Neural cell (in vitro differentiated cells): ENCODE measurements around the gene STIM1. TPM values are rescaled to one million over a fixed set of nuclear protein-coding genes. Genes with fewer than 3 reads are reported as not detected.
"Not testable (repeated sequence)": the region's sequence is repeated elsewhere in the genome, so short reads cannot be mapped to it uniquely, and the experiment has no call there.

ENCODE experiments used
- H2AFZ ChIP-seq: fragments of 200-600, 300-800 bp; sonication (generic), shearing (Covaris generic); 2 replicates; pipeline ENCODE4 v1.6.0; 2014; ENCODE audit warnings: low read depth, mild to moderate bottlenecking, antibody characterized with exemption, low read length, moderate library complexity
- H3F3A ChIP-seq: fragments of 200-600 bp; shearing (Covaris generic); 2 replicates; pipeline ENCODE4 v1.6.1; 2016; ENCODE audit warnings: mild to moderate bottlenecking, moderate library complexity, mixed read lengths, antibody characterized with exemption, low read length; ENCODE audit not compliant: insufficient read depth, poor library complexity, severe bottlenecking
- H3K27ac ChIP-seq: fragments of 200-600, 300-800 bp; sonication (generic), shearing (Covaris generic); 2 replicates; pipeline ENCODE4 v1.5.1; 2014; ENCODE audit warnings: mild to moderate bottlenecking, low read length, moderate library complexity
- H3K27me3 ChIP-seq: fragments of 300-800, 200-600 bp; sonication (generic), shearing (Covaris generic); 2 replicates; pipeline ENCODE4 v1.6.0; 2014; ENCODE audit warnings: mild to moderate bottlenecking, low read depth, low read length, moderate library complexity; ENCODE audit not compliant: insufficient read depth
- H3K36me3 ChIP-seq: fragments of 300-800, 200-600 bp; sonication (generic), shearing (Covaris generic); 2 replicates; pipeline ENCODE4 v1.5.1; 2014; ENCODE audit warnings: mild to moderate bottlenecking, antibody characterized with exemption, low read length, moderate library complexity; ENCODE audit not compliant: insufficient read depth
- H3K4me2 ChIP-seq: fragments of 300-800, 200-600 bp; sonication (generic), shearing (Covaris generic); 2 replicates; pipeline ENCODE4 v1.6.0; 2014; ENCODE audit warnings: mild to moderate bottlenecking, low read length
- H3K4me3 ChIP-seq: fragments of 300-800, 200-600 bp; sonication (generic), shearing (Covaris generic); 2 replicates; pipeline ENCODE4 v1.5.1; 2014; ENCODE audit warnings: mild to moderate bottlenecking, low read length, moderate library complexity
- H3K79me2 ChIP-seq: fragments of 200-600 bp; shearing (Covaris generic); replicated peaks from 2 replicates; pipeline ENCODE4 v1.6.0; 2014; ENCODE audit warnings: mild to moderate bottlenecking, low read length, moderate library complexity; ENCODE audit not compliant: insufficient read depth
- H3K9ac ChIP-seq: fragments of 300-800, 200-600 bp; sonication (generic), shearing (Covaris generic); 2 replicates; pipeline ENCODE4 v1.6.1; 2016; ENCODE audit warnings: mild to moderate bottlenecking, low read length, mixed read lengths
- H3K9me2 ChIP-seq: fragments of 200-600 bp; shearing (Covaris generic); 2 replicates; pipeline ENCODE4 v1.6.1; 2016; ENCODE audit warnings: mild to moderate bottlenecking, low read length, mixed read lengths; ENCODE audit not compliant: insufficient read depth
- H3K9me3 ChIP-seq: fragments of 200-600, 300-800 bp; sonication (generic), shearing (Covaris generic); 2 replicates; pipeline ENCODE4 v1.6.1; 2016; ENCODE audit warnings: mild to moderate bottlenecking, mixed run types, low read length, moderate library complexity, mixed read lengths
- H4K20me1 ChIP-seq: fragments of 200-600 bp; shearing (Covaris generic); 2 replicates; pipeline ENCODE4 v1.6.1; 2016; ENCODE audit warnings: mild to moderate bottlenecking, mixed run types; ENCODE audit not compliant: insufficient read depth
- EP300 ChIP-seq: fragments of 450-650 bp; conservative IDR thresholded peaks from 2 replicates; pipeline ENCODE4 v1.6.1; 2014; ENCODE audit warnings: antibody characterized with exemption, mild to moderate bottlenecking, moderate library complexity; ENCODE audit not compliant: poor library complexity, severe bottlenecking
- EZH2 ChIP-seq: fragments of 200-600, 300-800 bp; shearing (Covaris generic), sonication (generic); IDR thresholded peaks from 2 replicates; pipeline ENCODE4 v1.6.1; 2014; ENCODE audit warnings: antibody characterized with exemption, low read length, borderline replicate concordance, mild to moderate bottlenecking; ENCODE audit not compliant: insufficient read depth, poor library complexity, severe bottlenecking
- MXI1 ChIP-seq: fragments of 450-650 bp; conservative IDR thresholded peaks from 2 replicates; pipeline ENCODE4 v1.6.1; 2014; ENCODE audit warnings: antibody characterized with exemption, mild to moderate bottlenecking; ENCODE audit not compliant: poor library complexity, severe bottlenecking
- POLR2AphosphoS5 ChIP-seq: IDR thresholded peaks from 2 replicates; pipeline ENCODE4 v1.6.1; 2012
- RAD21 ChIP-seq: fragments of 450-650 bp; conservative IDR thresholded peaks from 2 replicates; pipeline ENCODE4 v1.6.1; 2014; ENCODE audit warnings: antibody characterized with exemption, mild to moderate bottlenecking, moderate library complexity
- SMC3 ChIP-seq: fragments of 450-650 bp; conservative IDR thresholded peaks from 2 replicates; pipeline ENCODE4 v1.6.1; 2014; ENCODE audit warnings: antibody characterized with exemption, mild to moderate bottlenecking, moderate library complexity; ENCODE audit not compliant: poor library complexity
- TAF1 ChIP-seq: IDR thresholded peaks from 2 replicates; pipeline ENCODE4 v1.6.1; 2012; ENCODE audit warnings: low read depth
- polyA plus RNA-seq: library from polyadenylated mRNA; depleted of rRNA; stranded (reverse); fragments of >200 nt; gene quantifications from 2 replicates; pipeline ENCODE4 v1.2.3, GENCODE V29; 2014
- TF ChIP-seq, protein P1 (sequence below): fragments of 450-650 bp; IDR thresholded peaks from 2 replicates; pipeline ENCODE4 v1.5.1; 2014; ENCODE audit warnings: antibody characterized with exemption, mild to moderate bottlenecking, moderate library complexity; ENCODE audit not compliant: poor library complexity, severe bottlenecking
- TF ChIP-seq, protein P2 (sequence below): IDR thresholded peaks from 2 replicates; pipeline ENCODE4 v1.6.1; 2012; ENCODE audit warnings: borderline replicate concordance

The STIM1 gene
- polyA plus RNA-seq, 1 donor from 2014 or later: 14.5 TPM

DNA sequence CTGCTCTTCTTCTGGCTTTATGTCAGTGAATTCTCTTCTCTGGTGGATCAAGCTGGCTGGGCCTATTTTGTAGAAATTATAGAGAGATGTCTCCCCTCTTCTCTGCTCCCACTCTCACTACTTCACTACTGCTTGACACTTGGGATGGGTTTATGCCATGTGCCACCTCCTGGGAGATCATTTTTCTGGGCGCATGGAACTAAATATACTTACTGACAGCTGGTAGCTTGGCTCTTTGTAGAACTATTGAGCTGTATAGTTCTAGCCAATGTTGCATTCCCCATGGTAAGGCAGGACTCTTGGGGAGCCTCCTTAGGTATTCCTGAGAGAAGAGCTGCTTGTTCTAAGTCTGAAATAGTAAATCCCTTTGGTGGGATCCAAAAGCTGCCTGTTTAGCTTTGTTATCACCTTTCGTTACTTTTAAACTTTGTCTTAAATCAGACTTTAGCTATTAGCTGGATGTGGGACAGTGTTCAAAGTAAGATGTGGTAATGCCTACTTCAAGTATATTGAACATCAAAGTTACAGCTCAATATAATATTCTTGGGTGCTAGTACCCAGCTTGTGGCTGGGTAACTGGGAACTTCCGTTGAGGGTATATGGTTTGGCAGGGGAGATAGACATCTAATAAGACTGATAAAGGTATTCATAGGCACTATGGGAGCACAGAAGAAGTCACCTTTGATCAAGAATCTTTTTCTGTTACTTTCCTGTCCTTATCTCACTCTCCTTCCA is 151.6 kb downstream of the STIM1 start:
- Histone ChIP-seq H3K9me3 (no peaks in the 10 kb centered on the region), H3K27ac (no peak overlapping the region), H3K36me3 (no peaks in the 10 kb centered on the region), H3K27me3 (no peaks in the 10 kb centered on the region), H4K20me1 (no peaks in the 10 kb centered on the region), H3K4me3 (no peak overlapping the region), H2AFZ (no peak overlapping the region), H3K9me2 (no peaks in the 10 kb centered on the region), H3K79me2 (no peaks in the 10 kb centered on the region), H3F3A (no peaks in the 10 kb centered on the region), H3K9ac (no peak overlapping the region), H3K4me2 (no peak overlapping the region)
- no peak for TF ChIP-seq RAD21
- TF ChIP-seq MXI1: no peak
- no peak for TF ChIP-seq EP300
- no peak for TF ChIP-seq POLR2AphosphoS5
- TF ChIP-seq, protein P1, sequence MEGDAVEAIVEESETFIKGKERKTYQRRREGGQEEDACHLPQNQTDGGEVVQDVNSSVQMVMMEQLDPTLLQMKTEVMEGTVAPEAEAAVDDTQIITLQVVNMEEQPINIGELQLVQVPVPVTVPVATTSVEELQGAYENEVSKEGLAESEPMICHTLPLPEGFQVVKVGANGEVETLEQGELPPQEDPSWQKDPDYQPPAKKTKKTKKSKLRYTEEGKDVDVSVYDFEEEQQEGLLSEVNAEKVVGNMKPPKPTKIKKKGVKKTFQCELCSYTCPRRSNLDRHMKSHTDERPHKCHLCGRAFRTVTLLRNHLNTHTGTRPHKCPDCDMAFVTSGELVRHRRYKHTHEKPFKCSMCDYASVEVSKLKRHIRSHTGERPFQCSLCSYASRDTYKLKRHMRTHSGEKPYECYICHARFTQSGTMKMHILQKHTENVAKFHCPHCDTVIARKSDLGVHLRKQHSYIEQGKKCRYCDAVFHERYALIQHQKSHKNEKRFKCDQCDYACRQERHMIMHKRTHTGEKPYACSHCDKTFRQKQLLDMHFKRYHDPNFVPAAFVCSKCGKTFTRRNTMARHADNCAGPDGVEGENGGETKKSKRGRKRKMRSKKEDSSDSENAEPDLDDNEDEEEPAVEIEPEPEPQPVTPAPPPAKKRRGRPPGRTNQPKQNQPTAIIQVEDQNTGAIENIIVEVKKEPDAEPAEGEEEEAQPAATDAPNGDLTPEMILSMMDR: no peak
- TF ChIP-seq SMC3: no peak
- TF ChIP-seq, protein P2, sequence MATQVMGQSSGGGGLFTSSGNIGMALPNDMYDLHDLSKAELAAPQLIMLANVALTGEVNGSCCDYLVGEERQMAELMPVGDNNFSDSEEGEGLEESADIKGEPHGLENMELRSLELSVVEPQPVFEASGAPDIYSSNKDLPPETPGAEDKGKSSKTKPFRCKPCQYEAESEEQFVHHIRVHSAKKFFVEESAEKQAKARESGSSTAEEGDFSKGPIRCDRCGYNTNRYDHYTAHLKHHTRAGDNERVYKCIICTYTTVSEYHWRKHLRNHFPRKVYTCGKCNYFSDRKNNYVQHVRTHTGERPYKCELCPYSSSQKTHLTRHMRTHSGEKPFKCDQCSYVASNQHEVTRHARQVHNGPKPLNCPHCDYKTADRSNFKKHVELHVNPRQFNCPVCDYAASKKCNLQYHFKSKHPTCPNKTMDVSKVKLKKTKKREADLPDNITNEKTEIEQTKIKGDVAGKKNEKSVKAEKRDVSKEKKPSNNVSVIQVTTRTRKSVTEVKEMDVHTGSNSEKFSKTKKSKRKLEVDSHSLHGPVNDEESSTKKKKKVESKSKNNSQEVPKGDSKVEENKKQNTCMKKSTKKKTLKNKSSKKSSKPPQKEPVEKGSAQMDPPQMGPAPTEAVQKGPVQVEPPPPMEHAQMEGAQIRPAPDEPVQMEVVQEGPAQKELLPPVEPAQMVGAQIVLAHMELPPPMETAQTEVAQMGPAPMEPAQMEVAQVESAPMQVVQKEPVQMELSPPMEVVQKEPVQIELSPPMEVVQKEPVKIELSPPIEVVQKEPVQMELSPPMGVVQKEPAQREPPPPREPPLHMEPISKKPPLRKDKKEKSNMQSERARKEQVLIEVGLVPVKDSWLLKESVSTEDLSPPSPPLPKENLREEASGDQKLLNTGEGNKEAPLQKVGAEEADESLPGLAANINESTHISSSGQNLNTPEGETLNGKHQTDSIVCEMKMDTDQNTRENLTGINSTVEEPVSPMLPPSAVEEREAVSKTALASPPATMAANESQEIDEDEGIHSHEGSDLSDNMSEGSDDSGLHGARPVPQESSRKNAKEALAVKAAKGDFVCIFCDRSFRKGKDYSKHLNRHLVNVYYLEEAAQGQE: no peak
- TF ChIP-seq TAF1: no peak
- no peak for TF ChIP-seq EZH2

DNA sequence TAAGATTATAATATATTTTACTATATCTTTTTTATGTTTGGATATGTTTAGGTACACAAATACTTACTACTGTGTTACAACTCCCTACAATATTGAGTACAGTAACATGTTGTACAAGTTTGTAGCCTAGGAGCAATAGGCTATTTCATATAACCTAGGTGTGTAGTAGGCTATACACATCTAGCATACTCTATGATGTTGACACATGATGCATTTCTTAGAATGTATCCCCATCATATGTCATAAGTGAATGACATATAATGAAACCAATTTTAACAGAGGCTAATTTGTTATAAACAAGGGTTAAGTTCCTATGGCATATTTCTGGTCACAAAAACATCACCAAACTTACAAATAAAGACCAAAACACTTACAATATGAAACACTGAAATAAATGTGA is 152.7 kb downstream of the STIM1 start:
- Histone ChIP-seq H3K27me3 (no peaks in the 10 kb centered on the region), H2AFZ (no peak overlapping the region), H3K27ac (no peak overlapping the region), H3F3A (no peaks in the 10 kb centered on the region), H3K4me3 (no peak overlapping the region), H3K36me3 (no peaks in the 10 kb centered on the region), H3K79me2 (no peaks in the 10 kb centered on the region), H3K4me2 (no peak overlapping the region), H4K20me1 (no peaks in the 10 kb centered on the region), H3K9ac (no peak overlapping the region), H3K9me3 (no peaks in the 10 kb centered on the region), H3K9me2 (no peaks in the 10 kb centered on the region)
- TF ChIP-seq POLR2AphosphoS5: no peak
- TF ChIP-seq RAD21: no peak
- TF ChIP-seq, protein P2: no peak
- no peak for TF ChIP-seq TAF1
- no peak for TF ChIP-seq EP300
- TF ChIP-seq EZH2: no peak

DNA sequence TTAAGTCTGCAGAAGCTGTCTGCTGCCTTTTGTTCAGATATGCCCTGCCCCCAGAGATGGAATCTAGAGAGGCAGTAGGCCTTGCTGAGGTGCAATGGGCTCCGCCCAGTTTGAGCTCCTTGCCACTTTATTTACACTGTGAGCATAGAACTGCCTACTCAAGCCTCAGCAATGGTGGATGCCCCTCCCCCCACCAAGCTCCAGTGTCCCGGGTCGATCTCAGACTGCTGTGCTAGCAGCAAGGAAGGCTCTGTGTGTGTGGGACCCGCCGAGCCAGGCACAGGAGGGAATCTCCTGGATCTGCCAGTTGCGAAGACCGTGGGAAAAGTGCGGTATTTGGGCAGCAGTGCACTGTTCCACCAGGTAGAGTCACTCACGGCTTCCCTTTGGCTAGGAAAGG is 161.1 kb downstream of the STIM1 start:
- not testable (repeated sequence) for H3K36me3 ChIP-seq, H3K27ac ChIP-seq, H3K4me2 ChIP-seq, H3K4me3 ChIP-seq, H4K20me1 ChIP-seq, H2AFZ ChIP-seq, H3F3A ChIP-seq, H3K79me2 ChIP-seq, H3K9me3 ChIP-seq, H3K27me3 ChIP-seq, H3K9ac ChIP-seq, H3K9me2 ChIP-seq
